H4 (cell line): ENCODE data around the gene GALNT7. TPM values are rescaled to one million over a fixed set of nuclear protein-coding genes. Genes with fewer than 3 reads are reported as not detected.

ENCODE experiments used
- DNase-seq: peaks from one replicate; pipeline ENCODE4 v3.0.0-alpha.2; 2015; ENCODE audit warnings: low spot score
- total RNA-seq: library from RNA; depleted of rRNA; stranded (reverse); fragments of >200 nt; shearing (Covaris generic); gene quantifications from 2 replicates; pipeline ENCODE4 v1.2.3, GENCODE V29; 2014

Gene GALNT7
- total RNA-seq, 1 experiment from 2014 or later: 56.7 TPM

DNA sequence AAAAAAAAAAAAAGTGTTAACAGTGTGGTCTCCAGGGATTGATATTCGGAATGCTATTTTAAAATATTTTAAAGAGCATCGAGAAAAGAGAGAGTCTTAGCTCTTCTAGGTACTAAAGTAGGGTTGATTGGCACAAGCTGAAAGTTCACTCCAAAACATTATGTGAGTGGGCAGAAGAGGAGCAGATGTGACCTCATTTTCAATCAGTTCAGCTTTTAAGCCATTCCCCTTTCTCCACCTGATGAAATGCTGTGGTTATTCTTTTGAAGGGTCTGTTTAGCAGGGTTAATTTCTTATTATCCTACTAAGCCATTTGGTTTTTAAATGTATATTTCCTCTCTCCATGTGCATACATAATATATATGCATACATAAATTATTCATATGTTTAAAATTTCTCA, 69.2 kb downstream of the GALNT7 start:
- no peak for DNase-seq

DNA sequence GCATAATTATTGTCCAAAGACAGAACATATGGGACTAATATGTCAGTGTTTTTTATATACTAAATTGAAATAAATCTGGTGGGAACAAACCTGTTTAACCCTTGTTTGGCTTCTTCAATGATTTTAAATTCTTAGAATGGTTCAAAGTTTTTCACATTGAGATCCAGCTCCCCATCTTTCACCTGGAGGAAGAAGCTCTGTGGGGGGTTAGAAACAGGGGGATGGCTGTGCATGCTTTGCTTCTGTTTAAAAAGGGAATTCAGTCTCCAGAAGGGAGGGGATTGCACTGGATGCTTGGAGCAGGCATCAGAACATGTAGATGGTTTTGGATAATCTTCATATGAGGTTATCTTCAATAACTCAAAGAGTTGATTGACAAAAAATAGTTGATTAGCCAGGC, 72.1 kb downstream of the GALNT7 start:
- DNase-seq: no peak

DNA sequence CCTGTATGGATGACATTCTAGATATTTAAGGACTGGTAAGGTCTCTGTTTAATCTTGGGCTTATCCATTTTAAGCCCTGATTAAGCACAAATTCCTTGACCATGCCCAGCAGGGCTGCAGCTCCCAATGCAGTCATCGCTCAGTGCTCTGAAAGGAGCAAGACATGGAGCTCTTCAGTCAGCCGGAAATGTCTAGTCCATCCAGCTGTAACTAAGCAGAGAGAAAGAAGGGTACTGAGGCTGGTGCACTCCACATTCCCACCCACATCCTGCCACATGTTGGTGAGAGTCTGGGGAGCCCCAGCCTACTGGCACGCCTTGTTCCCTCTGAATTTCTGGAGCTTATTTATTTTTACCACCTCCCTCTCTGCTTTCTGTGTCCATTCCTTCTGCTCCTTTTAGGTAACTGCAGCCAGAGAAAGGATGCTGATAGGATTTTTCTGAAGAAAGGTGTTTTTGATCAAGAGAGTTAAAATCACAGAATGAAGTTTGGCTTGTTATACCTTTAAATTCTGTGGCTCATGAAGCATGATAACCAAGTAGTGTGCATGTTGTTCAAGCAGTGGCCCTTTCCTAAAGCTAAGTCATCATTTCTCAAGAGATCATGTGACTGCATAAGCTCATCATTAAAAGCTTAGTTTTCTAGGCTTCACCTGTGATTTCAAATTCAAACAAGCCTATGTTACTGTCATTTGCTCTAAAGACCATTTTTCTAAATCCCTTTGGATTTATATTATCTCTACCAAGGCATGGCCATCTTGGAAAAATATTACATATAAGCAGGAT, 74.0 kb downstream of the GALNT7 start:
- DNase-seq: no peak

DNA sequence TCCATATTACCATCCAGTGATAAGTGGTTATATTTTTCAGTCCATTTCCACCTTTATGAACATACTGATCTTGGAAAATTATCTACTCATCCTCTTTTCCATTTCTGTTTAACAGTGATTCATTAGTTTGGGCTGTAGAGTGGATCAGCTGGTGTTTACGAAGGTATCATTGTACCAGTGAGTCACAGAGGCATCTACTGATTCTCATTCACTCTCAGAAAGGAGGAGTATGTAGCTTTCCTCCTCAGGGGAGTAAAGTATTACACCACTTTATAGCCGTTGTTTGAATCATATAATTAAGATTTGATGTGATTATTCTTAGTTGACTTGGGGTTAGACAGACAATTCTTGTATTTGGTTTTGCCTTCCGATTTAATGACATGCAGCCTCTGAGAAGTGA, 74.7 kb downstream of the GALNT7 start:
- DNase-seq: no peak

DNA sequence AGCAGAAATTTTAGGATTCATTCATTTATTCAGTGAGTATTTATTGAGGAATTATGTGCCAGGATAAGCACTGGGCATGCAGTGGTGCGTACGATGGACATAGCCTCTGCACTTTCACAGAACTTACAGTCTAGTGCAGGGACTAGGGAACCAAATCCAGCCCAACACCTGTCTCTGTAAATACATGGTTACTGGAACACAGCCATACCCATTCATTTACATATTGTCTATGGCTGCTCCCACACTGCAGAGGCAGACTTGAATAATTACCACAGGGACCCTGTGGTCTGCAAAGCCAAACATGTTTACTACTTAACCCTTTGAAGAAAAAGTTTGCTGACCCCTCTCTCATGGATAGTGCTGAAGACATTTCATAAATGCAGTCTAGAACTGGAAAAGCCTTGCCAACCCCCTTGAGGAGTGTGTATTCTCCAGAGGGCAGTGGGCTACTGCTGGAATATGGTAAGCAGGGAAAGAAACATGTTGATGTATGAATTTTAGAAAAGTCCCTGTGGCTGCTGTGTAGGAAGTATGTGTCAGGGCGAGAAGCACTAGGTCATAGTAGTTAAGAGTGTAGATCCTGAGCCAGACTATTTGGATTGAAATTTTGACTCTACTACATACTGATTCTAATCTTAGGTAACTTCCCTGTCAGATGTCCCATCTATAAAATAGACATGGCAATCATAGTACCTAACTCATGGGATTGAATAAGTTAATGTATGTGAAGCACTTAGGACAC, 75.5 kb downstream of the GALNT7 start:
- no peak for DNase-seq

DNA sequence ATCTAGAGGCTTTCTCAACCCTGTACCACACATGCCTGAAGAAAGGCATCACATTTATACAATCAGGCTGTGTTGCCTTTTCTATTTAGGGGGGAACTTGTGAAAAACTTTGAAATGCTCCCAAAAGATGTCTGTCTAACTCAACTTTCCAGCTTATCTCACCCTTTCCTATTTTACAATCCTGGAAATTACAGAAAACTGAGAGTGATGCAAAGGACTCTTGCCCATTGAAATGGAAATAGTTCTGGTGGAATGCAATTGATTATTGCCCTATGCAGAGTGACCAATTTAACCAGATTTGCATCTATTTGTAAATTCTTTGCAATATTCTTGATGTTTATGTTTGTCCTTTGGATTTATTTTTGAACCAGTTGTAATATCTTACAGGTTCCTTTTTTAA, 77.3 kb downstream of the GALNT7 start:
- no peak for DNase-seq

DNA sequence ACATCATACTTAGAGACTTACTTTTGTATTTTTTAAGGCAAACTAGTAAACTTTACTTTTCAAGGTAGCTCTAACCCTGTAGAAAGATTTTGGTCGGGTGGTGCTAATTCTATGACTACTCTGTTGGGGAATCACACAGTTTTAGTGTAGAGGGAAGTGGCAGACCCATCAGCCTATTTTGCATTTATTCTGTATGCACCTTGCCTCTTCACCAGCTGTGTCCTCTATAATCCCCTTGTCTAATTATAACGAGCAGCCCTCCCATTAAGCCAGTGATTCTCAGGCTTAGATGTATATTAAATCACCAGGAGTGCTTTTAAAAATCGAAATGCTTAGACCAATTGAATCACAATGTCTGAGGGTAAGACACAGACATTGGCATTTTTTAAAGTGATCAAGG, 78.1 kb downstream of the GALNT7 start:
- DNase-seq: no peak

DNA sequence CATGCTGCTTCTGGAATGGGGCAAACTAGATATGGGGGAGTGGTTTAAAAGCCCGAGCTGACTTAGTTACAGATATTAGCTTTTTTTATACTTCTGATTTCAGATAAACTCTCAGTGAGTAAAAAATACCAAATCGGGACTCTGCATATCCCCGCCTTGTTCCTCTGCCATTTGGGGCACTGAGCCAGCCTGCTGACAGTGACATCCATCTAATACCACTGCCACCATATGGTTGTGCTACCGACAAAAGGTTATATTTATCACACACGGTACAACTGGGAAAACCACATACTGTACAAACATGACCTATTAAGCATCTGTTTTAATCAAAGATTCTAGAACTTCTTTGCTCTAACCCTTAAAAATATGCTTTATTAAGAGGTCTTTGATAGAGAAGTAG, 78.7 kb downstream of the GALNT7 start:
- no peak for DNase-seq

DNA sequence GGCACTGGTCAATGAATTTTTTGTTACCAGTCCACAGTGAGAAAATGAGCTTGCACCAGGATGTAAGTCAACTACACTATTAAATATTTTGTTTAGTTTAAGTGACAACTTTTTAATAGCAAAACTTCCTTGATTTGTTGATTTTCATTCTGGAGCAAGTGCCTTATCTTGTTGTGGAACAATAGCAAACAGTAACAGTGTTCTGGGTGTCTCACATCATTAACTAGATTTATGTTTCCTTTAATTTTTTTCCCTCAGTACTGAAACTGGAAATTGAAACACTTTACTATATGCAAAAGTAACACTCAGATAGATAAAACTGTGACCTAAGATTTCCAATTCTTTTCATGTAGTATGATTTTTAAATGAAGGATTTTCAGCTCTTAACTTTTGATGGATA, 80.1 kb downstream of the GALNT7 start:
- no peak for DNase-seq

DNA sequence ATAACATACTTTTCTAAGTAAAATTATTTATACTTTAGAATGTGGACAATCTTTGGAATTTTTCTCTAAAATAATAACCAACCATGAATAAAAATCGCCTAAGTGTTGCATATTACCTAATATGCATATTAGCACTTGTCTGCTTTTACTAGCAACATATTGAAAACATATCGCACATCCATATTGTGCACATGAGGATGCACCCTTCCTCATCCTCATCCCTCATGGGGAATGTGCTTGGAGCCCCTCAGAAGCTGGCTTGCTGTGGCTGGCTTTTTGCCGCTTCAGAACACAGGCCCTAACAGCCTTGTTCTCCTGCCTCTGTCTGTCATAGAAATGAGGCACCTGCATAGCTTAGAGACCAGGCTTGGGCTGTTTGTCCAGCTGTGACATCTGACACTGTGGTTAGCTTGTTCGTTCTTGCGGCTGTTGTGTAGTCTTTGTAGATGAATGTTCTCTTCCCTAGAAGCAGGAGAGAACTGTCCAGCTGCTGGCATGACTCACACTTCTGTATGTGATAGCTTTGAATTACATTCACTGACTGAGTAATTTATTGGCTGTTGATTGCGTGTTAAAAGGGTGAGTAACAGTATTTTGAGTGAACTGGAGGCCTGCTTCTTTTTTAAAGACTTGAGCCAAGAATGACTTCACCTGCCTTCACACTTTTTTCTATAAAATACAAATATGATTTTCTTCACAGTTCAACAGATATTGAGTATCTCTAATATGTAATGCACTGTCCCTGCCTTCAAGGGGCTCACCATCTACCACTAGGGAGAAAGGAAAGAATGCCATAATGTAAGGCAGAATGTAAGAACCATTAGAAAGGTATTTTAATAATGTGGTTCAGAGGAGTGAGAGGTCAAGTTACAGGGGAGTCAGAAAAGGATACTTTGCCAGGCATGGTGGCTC, 83.7 kb downstream of the GALNT7 start:
- peak; percentile 98 for DNase-seq

DNA sequence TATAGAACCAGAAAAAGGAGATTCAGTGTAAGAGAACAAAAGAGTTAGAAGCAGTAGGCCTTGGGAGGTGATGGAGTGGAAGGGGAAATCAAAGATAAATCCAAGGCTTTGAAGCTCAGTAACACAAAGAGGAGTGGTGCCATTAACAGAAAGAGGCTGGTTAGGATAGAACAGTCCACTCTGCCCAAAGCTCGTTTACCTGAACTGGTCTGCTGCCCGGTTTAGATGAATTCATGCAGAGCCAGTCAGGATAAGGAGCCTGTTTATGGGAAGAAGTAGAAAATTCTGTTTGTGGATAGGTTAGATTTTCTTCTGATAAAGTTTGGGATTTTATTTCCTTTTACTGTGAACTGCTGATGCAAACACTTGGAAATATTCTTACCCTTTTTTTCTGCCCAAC, 85.0 kb downstream of the GALNT7 start:
- DNase-seq: no peak

DNA sequence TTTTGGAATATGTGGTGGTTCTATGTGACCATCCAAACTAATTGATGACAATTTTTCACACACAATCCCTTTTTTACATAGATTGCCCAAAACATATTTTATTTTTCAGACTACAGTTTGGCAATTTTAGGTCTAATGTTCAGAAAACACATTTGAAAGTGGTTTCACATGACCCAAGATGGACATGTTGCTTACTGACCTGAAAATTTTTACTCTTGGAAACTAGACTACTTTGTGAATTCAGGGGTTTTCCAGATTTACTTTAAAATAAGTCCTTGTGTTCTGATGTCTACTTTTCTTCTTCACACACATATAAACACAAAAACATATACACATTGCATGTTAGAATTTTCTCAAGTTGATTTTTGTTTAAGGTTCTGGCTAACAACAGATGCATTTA, 86.0 kb downstream of the GALNT7 start:
- no peak for DNase-seq

DNA sequence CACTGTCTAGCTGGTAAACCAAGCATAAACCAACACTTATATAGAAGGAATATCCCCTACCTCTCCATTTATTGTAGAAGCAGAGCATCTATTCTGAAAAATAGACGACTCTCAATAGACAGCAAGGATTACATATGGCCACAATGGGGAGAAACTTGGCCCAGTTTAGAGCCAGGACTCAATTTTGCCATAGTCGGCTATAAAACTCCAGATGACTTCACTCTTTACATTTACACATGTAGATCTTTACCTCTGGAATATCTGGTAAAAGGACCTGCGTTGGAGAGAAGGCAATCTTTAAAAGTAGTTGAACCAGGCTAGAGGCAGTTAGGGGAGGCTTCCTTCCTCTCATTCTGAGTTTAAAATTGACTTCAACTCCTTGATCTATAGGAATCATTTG, 88.2 kb downstream of the GALNT7 start:
- no peak for DNase-seq

DNA sequence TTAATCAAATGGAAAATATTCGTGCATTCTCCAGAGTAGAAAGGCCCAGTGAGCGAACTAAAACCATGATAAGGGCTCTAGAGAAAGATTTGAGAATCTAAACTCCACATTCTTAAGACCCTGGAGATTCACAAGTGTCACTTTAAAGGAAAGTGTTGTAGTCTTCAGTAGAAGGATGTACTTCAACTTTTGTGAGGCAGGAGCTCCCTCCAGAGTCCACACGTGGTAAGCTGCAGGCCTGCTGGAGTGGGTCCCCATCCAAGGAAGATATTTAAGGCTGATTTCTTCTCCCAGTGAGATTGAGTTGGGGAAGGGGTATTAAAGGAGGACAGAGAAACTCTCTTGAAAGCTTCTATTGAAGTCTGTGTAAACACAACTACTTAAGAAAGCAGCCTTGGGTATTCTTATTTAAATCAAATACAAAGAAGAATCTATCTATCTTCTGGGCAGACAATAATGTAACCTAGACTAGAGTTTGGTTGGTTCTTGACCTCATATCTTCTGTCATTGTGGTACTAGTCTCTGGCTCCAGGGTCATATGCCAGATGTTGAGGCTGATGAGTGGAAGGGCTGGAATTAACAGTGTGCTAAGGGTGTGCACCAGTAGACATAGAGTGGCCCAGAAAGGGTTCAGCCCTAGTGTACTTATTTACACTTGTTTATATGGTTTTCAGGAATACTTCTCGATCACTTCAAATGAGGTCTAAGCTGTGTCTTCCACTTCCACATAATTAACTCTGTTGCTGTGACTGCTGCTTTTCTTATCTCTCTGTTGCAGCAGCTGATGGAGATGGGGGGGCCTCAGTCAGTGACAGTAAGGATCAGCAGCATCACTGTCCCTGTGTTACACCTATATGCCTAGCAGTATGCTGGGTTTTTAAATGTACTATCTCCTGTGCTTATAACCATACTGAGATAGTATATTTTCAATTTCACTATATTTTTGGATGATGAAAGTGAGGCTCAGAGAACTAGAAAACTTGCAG, 89.4 kb downstream of the GALNT7 start:
- peak; percentile 56 for DNase-seq

DNA sequence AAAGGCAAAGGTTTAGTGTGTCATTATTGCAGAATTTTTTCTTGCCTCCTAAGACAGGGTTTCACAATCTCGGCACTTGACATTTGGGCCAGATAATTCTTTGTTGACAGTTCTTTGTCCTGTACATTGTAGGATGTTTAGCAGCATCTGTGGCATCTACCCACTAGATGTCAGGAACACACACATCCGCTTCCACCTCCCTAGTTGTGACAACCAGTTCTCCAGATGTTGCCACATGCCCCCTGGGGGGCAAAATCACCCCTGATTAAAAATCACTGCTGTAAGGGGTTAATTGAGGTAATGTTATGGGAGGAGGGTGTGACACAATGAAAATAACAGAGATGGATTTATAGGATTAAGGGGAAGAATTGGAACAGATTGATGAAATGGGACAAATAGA, 90.3 kb downstream of the GALNT7 start:
- DNase-seq: no peak

DNA sequence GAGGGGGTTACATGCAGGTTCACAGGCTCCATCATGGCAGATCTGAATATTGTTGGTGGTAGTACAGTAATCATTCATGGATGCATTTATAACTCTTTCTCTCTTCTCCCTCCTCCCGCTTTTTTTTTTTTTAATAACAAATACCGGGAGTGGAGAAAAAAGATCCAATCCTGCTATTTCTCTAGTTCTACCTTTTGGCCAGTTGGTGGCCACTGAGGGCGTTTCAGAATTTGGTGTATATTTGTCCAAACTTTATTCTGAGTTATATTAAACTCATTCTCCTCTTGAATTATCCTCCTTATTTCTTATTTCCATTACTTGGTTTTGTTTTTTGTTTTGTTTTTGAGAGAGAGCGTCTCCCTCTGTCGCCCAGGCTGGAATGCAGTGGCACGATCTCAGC, 90.7 kb downstream of the GALNT7 start:
- no peak for DNase-seq

DNA sequence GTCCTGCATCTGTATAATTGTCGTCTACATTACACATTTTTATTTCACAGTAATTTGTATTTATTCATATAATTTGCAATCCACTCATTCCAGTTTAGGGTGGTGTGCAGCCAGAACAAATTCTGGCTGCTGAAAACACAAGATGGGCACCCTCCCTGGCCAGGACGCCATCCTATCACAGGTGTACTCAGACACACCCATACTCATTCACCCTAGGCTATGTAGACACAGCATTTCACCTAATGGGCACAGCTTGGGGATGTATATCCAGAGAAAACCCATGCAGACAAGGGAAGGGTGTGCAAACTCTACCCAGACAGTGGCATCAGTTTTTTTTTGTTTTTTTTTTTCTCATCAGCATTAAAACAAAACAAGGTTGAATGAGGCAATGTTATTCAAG, 92.4 kb downstream of the GALNT7 start:
- no peak for DNase-seq

DNA sequence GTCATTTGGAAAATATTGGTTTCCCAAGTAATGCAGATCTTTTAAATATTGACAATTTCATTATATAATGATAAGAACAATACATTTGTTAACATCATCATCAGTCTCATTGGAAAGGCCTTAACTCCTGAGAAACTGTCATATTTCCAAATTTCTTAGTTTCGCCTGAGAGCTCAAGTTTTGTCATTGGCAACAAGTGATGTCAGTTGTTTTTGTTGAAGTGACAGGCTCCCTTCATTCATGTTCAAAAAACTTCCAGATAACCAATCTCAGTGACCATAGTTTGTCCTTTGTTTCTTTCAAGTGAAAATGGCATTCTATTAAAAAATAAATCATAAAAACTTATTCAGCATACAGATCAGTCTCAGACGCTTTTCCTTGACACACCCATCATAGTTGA, 93.8 kb downstream of the GALNT7 start:
- DNase-seq: no peak

DNA sequence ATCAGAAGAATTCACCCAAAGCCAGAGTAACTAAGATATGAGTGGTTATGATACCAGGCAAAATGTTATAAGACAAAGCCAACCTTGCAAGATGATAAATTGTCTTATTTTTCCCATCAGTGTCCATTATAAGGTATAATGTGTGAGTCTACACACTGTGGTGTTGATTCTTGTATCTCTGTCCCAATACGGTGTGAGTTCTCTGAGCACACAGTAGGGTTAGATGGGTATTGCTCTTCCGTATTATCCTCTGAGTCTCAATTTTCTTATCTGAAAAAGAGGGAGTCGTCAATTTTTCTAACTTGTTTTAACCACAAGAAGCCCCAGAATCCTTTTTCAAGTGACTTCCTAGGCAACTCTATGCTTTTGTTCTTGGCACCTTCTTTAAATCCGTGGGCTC, 95.6 kb downstream of the GALNT7 start:
- DNase-seq: no peak

DNA sequence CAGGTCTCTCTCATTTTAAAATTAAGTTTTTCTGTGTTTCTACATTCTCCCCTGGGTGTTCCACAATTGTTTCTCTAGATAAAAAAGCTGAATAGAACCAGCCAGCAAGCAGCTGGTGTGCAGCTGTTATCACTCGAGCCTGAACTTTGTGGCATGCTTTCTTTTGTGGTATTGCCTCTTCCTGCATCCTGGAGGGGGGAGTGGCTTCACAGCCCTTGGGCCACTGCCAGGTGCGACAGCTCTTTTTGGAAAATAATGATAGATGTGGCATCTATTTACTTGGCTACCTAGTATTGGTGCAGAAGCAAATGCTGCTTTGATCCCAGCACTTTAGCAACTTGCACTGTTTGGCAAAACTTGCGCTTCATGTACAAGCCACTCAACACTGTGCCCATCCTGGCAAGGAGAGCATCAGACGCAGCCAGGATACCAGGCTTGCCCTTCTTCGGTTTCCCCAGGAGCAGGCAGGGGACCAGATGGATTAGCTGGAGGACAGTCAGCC, 96.1 kb downstream of the GALNT7 start:
- DNase-seq: peak; percentile 87

DNA sequence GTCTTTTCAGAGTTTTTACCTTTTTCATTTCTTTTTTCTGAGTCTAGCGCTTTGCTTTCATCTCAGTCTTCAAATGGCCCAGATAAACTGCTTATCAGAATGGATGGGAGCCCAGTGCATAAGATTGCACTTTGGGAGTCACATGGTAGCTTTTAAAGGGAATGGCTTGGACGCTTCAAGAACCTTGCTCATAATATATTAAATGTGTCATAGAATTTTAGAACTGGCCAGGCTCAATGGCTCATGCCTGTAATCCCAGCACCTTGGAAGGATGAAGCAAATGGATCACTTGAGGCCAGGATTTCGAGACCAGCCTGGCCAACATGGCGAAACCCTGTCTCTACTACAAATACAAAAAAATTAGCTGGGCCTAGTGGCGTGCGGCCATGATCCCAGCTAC, 97.1 kb downstream of the GALNT7 start:
- DNase-seq: no peak
